G401 (cell line): ENCODE results near the gene TRIM54. TPM values are rescaled to one million over a fixed set of nuclear protein-coding genes. Genes with fewer than 3 reads are reported as not detected.

Experiments
- DNase-seq: peaks from one replicate; pipeline ENCODE4 v3.0.0-alpha.2; 2015; ENCODE audit warnings: low spot score
- in situ Hi-C: cut with HindIII; loops from 2 replicates; pipeline ENCODE4 v1.10.0; 2016; ENCODE audit warnings: low sequenced_read_pairs, mixed read lengths
- total RNA-seq: library from RNA; depleted of rRNA; stranded (reverse); fragments of >200 nt; shearing (Covaris generic); gene quantifications from 2 replicates; pipeline ENCODE4 v1.2.3, GENCODE V29; 2014; rRNA removed

The TRIM54 gene, protein sequence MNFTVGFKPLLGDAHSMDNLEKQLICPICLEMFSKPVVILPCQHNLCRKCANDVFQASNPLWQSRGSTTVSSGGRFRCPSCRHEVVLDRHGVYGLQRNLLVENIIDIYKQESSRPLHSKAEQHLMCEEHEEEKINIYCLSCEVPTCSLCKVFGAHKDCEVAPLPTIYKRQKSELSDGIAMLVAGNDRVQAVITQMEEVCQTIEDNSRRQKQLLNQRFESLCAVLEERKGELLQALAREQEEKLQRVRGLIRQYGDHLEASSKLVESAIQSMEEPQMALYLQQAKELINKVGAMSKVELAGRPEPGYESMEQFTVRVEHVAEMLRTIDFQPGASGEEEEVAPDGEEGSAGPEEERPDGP
- not detected in 2 replicates for total RNA-seq

GRCh38 chr2:27281855-27282559, at the start of gene TRIM54:
TSS of gene TRIM54 (plus strand) at chr2:27282429. CDS start at chr2:27282732, 303 bp downstream.
- no peak for DNase-seq
- in situ Hi-C loops = no loop called here

DNA sequence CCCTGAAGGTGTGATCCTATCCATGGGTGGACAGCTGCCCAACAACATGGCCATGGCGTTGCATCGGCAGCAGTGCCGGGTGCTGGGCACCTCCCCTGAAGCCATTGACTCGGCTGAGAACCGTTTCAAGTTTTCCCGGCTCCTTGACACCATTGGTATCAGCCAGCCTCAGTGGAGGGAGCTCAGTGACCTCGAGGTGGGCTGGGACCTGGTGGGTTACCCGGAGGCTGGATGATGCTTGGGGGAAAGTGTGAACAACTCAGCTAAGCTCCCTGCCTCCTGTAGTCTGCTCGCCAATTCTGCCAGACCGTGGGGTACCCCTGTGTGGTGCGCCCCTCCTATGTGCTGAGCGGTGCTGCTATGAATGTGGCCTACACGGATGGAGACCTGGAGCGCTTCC, 48.9 kb upstream of the TRIM54 start:
- in situ Hi-C loops = no loop called here

DNA sequence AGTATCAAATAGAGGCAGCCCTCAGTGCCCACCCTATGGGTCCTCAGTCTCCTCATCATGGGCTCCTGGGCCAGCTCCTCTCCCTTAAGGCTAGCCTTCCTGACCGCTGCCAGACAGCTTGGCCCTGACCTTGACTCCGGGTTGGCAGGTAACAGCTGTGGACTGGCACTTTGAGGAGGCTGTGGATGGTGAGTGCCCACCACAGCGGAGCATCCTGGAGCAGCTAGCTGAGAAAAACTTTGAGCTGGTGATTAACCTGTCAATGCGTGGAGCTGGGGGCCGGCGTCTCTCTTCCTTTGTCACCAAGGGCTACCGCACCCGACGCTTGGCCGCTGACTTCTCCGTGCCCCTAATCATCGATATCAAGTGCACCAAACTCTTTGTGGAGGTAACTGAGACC, 46.1 kb upstream of the TRIM54 start:
- no peak for DNase-seq
- in situ Hi-C loops = no loop called here

More for the DNA sequence above, 48.9 kb upstream of the TRIM54 start:
- DNase-seq = no peak

GRCh38 chr2:27236626-27237025, 45.6 kb upstream of the TRIM54 start:
- no peak for DNase-seq
- in situ Hi-C loops = no loop called here

- DNase-seq = no peak
- in situ Hi-C loops = no loop called here
These were observed 44.8 kb upstream of the TRIM54 start for GRCh38 chr2:27237341-27237945.

DNA sequence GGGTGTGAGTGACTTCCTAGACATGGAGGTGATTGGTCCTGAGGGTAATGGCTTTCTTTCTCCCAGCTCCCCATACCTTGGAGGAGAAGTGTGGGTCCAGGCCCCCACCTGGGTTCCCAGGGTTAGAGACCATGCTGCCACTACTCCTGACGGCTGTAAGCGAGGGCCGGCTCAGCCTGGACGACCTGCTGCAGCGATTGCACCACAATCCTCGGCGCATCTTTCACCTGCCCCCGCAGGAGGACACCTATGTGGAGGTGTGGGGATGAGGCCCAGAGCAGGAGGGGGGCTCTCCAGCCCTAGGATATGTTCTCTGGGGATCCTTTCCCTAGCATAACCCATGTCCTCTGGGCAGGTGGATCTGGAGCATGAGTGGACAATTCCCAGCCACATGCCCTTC, 43.3 kb upstream of the TRIM54 start:
- in situ Hi-C loops = no loop called here
- no peak for DNase-seq

DNA sequence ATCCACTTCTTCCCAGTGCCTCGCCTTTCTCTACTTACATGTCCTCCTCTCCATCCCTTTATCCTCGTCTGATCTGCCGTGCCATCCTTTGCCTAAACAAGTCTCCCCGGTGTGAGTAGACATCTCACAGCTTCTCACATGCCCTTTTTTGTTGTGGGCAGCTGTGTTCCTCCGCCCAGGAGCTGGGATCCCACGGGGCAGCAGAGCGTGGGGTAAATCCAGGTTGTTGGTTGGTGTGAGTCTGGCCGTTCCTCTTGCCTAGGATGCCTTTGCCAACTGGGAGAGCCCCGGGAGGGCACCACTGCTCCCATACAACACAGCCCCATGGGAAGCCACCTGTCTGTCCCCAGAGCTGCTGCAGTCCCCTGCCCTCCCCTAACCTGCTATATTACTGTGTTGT, 41.8 kb upstream of the TRIM54 start:
- in situ Hi-C loops = no loop called here
- no peak for DNase-seq

DNA sequence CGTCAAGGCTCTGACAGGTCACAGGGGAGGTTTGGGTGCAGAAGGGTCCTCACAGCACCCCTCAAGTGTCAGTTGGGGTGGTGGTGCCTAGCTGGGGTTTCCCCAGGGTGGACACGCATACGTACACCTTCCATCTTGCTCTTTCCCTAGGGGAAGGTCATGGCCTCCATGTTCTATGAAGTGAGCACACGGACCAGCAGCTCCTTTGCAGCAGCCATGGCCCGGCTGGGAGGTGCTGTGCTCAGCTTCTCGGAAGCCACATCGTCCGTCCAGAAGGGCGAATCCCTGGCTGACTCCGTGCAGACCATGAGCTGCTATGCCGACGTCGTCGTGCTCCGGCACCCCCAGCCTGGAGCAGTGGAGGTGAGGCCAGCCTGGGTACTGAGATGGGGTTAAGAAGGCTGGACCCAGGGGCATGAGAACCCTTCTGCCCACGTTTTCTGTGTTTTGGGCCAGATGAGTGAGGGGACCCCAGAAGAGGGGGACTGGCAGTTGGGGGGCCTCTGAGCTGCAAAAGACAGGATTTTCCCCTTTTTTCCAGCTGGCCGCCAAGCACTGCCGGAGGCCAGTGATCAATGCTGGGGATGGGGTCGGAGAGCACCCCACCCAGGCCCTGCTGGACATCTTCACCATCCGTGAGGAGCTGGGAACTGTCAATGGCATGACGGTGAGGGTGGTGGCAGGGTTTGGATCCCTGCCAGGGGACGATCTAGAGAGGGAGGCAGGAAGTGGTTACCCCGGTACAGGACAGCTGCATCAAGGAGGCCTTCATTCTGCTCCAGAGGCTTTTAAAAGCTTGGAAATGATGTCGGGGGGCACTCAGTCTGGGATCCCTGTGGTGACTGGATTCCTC, 40.2 kb upstream of the TRIM54 start:
- DNase-seq = no peak
- in situ Hi-C loops = no loop called here

- in situ Hi-C loops = no loop called here
- no peak for DNase-seq
These were observed 39.6 kb upstream of the TRIM54 start for GRCh38 chr2:27242614-27242951.

DNA sequence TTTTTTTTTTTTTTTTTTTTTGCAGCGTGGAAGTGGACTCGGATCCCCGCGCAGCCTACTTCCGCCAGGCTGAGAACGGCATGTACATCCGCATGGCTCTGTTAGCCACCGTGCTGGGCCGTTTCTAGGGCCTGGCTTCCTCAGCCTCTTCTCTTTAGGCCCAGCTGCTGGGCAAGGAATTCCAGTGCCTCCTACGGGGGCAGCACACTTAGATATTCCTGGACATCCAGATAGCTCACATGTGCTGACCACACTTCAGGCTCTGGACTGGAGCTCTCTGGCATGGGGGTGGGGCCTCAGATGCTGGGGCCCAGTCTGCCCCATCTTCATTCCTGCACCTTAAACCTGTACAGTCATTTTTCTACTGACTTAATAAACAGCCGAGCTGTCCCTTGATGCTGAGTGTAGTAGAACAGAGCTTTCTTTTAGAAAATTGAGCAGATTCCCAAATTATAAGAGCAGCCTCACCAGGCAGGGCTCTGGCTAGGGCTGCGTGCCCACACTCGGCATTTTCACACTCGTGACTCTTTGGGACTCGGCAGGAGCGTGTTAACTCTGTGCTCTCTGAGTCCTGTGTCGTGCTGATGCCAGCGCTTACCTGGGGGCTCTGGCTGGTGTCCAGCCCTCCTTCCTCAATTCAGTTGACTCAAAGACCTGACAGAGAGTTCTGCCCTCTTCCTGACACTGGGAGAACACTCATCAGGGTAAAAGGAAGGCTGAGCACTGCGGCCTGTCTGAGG, 38.7 kb upstream of the TRIM54 start:
- no peak for DNase-seq
- in situ Hi-C loops = no loop called here

- no peak for DNase-seq
- in situ Hi-C loops = no loop called here
These were observed 37.1 kb upstream of the TRIM54 start for GRCh38 chr2:27245116-27245515.

DNA sequence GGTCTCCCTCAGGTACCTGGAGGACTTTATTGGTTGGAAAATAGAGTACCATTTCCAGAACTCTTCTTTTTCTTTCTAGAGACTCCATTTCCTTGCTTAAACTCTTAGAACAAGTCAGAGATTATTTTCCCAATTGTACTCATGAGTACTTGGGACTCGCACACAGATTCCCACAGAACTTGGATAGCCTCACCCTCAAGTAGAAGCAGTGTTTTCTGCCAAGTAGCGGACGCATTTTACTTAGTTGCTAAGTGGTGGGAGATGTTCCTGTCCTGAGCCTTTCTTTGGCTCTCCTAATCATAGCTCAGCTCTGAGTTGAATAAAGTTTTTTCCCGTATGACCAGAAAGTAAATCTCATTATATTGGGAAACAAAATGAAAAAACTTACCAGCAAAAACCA, 36.6 kb upstream of the TRIM54 start:
- DNase-seq = no peak
- in situ Hi-C loops = no loop called here

DNA sequence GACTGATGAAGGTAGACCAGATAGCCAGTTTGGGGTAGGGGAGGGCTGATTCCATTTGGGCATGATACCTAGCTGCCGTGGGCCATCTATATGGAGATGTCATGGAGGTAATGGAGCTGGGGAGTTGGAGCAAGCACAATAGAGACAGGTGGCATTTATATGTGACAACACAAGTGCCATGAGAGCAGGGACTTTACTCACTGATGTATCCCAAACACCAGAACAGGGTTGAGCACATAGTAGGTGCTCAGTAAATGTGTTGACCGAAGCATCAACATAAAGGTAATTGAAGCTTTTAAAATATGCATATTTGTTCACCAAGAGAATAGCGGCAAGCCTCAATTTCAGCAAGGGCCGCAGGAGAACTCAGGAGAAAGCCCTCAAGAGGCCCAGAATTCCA, 34.3 kb upstream of the TRIM54 start:
- in situ Hi-C loops = no loop called here
- no peak for DNase-seq

- in situ Hi-C loops = no loop called here
- no peak for DNase-seq
These were observed 32.9 kb upstream of the TRIM54 start for GRCh38 chr2:27249159-27249890.

DNA sequence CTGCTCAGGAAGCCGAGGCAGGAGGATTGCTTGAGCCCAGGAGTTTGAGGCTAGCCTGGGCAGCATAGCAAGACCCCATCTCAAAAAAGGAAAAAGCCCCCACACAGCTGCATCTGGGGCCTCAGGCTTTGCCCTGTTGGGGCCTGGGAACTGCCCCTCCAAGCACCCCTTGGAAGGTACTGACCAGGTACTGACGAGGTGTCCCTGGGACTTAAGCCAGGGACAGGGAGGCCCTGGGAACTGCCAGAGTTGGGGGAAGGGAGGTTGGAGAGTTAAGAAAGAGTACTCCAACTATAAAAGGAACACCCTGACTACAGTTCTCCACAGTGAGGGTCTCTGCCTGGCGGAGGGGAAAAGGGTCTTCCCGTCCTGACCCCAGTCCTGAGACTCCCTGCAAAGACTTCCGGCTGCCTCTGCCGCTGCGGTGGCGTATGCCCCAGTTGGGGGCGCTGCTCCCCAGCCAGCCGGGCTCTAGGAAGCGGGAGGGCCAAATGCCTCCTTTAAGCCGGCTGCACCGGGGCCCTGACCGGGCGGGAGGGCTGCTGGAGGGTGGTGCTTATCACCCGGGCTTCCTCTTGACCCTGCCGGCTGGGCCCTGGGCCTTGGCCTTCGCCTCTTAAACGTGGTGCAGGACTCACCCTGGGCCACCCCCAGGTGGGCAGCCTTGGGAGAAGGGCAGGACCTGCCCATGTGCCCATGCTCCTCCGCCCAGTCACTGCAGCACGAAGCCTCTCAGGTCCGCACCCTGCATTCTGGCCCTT, 32.2 kb upstream of the TRIM54 start:
- in situ Hi-C loops = no loop called here

GRCh38 chr2:27250652-27251379, 31.4 kb upstream of the TRIM54 start:
- no peak for DNase-seq
- in situ Hi-C loops = no loop called here

More for the DNA sequence above, 32.2 kb upstream of the TRIM54 start:
- peak; percentile 9 for DNase-seq

DNA sequence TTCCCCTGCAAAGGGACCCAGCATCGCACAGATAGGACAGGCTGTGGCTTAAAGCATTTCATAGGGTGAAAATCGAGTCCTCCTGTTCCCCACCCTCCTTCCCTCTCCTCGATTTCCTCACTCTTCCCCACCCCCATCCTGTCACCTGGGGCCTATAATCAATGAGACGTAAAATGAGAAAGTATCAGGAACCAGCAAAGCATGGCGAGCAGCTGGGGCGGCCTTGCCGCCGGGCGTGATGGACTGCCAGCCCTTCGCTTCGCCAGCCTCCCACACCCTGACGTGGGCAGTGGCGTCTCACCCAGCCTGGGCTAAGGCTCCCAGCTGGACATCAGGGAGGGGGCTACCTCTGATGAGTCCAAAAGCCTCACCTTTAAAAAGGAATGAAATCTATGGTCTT, 30.5 kb upstream of the TRIM54 start:
- in situ Hi-C loops = no loop called here

More for the DNA sequence above, 30.5 kb upstream of the TRIM54 start:
- DNase-seq = no peak
